GM12873 (cell line): ENCODE results near the gene DOCK9.

ENCODE experiments used
- TF ChIP-seq, protein P1 (sequence below): IDR thresholded peaks from 2 replicates; pipeline ENCODE4 v1.5.1; 2012; ENCODE audit warnings: low read depth, mild to moderate bottlenecking, moderate library complexity, low read length, control low read depth; ENCODE audit not compliant: insufficient read depth; ENCODE audit errors: missing control alignments

Gene DOCK9

GRCh38 chr13:98778749-98779148 is 199.1 kb downstream of the DOCK9 start:
- TF ChIP-seq, protein P1, sequence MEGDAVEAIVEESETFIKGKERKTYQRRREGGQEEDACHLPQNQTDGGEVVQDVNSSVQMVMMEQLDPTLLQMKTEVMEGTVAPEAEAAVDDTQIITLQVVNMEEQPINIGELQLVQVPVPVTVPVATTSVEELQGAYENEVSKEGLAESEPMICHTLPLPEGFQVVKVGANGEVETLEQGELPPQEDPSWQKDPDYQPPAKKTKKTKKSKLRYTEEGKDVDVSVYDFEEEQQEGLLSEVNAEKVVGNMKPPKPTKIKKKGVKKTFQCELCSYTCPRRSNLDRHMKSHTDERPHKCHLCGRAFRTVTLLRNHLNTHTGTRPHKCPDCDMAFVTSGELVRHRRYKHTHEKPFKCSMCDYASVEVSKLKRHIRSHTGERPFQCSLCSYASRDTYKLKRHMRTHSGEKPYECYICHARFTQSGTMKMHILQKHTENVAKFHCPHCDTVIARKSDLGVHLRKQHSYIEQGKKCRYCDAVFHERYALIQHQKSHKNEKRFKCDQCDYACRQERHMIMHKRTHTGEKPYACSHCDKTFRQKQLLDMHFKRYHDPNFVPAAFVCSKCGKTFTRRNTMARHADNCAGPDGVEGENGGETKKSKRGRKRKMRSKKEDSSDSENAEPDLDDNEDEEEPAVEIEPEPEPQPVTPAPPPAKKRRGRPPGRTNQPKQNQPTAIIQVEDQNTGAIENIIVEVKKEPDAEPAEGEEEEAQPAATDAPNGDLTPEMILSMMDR: no peak

DNA sequence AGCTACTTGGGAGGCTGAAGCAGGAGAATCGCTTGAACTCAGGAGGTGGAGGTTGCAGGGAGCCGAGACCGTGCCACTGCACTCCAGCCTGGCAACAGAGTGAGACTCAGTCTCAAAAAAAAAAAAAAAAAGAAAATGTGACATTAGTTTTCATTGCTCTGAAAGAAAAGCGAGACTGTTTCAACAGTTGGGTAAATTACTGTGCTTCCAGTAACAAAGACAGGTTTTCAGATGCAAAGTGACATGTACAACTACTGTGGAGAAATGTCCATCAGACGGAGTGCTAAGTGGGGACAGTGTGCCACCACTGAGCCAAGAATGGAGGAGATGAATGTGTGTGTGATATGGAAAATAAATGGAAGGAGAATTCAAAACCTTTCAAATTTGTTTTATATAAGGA is 201.2 kb downstream of the DOCK9 start:
- TF ChIP-seq, protein P1: no peak

DNA sequence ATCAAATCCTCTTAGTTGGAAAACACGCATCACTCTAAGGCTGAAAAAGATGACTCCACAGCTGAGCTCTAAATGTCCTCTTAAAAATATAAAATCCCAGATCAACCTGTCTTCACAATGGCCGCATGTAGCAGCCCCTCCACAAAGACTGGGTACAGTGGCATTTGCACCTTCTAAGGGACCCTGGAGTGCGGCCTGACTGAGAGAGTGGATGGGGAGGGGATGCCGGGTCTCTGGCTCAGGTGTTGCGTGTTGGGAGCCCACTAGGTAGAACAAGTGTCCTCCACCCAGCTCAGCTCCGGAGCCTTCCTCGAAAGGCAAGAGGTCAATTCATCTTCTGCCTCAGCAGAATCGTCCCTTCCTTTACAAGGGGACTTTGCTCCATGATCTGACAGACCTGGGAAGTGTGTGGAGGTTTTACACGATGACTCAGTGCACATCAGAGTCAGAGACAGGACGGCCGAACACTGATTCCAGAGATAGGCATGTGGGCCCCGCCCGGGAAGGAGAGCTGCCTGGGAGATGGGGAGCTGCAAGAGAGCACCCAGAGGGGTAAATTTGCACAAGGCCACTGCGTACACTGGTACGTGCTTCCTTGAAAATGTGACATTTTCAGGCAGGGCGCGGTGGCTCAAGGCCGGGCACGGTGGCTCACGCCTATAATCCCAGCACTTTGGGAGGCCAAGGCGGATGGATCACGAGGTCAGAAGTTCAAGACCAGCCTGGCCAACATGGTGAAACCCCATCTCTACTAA is 201.8 kb downstream of the DOCK9 start:
- TF ChIP-seq, protein P1: no peak

DNA sequence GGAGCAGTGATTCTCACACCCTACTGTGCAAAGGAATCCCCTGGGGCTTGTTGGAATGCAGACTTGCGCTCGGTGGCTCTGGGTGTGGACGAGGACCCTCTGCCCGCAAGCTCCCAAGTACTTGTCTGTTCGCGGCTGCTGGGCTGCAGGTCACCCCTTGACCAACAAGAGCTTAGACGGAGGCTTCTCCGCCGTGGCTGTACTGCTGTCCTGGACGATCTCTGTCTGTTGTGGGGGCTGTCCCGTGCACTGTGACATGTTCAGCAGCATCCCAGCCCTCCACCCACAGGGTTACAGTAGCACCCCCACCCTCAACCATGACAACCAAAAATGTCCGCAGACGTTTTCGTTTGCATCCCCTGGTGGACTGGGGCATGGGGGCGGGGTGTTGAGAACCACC is 202.5 kb downstream of the DOCK9 start:
- TF ChIP-seq, protein P1: no peak

DNA sequence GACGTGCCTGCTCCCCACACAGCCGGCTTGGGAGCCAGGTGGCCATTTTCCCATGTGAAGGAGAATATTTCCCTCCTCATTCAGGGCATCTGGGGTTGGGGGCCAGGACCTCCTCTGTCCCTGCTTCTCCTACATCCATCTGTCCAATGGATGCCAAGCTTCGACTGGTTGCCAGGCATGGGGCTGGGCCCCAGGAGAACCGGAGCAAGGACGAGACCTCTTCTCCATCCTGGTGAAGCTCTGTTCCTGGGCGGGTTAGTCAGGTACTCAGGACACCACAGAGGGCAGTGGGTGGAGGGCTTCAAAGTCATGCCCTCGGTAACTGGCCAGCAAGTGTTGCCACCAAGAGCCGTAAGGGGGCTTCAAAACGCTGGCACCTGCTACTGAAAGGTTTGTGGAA is 203.1 kb downstream of the DOCK9 start:
- TF ChIP-seq, protein P1: no peak

- TF ChIP-seq, protein P1: no peak
Measured at GRCh38 chr13:98773921-98774320, 203.9 kb downstream of the DOCK9 start.

DNA sequence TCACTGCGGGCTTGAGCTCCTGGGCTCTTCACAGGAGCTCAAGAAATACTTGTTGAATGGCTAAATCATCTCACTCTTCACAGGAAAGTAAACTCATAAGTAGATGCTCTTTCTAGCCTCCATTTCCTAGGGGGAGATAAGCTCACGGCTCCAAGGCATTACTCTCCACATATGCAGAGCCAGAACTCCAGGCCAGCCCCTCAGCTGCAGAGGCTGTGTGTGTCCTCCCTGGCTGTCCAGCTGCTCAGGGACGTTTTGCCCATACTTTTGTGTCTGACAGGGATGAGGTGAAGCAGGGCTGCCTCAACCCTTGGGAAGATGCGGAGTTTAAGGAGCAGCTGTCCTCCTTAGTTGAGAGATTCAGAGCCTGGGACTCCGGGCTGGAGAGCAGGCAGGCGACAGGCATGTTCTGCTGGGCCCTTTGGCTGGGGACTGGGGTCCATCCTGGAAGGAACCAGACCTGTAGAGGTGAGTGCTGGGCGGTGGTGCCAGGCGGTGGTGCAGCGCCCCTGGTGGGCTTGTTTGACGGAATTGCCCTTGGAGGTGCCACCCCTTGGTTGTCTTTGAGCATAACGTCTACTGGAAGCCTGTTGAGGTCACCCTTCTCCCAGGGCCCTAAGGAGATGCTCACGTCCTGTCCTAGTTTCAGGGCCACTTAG is 204.9 kb downstream of the DOCK9 start:
- TF ChIP-seq, protein P1: no peak
